ENCODE data around the gene TBC1D10B.
"Not testable (repeated sequence)": the region's sequence is repeated elsewhere in the genome, so short reads cannot be mapped to it uniquely, and the experiment has no call there.

- not testable (repeated sequence) for TF ChIP-seq CTCF (IDR thresholded peaks at IDR 0.05 in 2 of 3, conservative IDR thresholded peaks at IDR 0.05 in 1 of 3; ENCODE audit: borderline replicate concordance in 1 of 3, insufficient read depth in 1 of 3, low read depth in 2 of 3, low read length in 2 of 3); CEBPB (IDR thresholded peaks at IDR 0.05; ENCODE audit: low read depth); ATF3 (IDR thresholded peaks at IDR 0.05); POLR2A (IDR thresholded peaks at IDR 0.05; ENCODE audit: borderline replicate concordance, extremely low read depth, insufficient read depth, insufficient read length); EZH2phosphoT487 (IDR thresholded peaks at IDR 0.05; ENCODE audit: borderline replicate concordance)
Observed at GRCh38 chr16:30337964-30338357, 32.3 kb downstream of the TBC1D10B start.
